Esophagus (tissue), 2 donors: ENCODE data around the gene CDC42SE2. TPM values are rescaled to one million over a fixed set of nuclear protein-coding genes. Genes with fewer than 3 reads are reported as not detected.
A peak's percentile ranks its signal among the peaks of the same experiment; 100 is the strongest.
"Not testable (repeated sequence)": the region's sequence is repeated elsewhere in the genome, so short reads cannot be mapped to it uniquely, and the experiment has no call there.

ENCODE experiments used
- H3K27ac ChIP-seq, 2 donors: one replicate each; pipeline ENCODE4 v1.5.1; 2013; ENCODE audit warnings: low read depth in 2 of 2, mild to moderate bottlenecking in 2 of 2, inconsistent platforms in 1 of 2, low read length in 1 of 2, moderate library complexity in 1 of 2
- H3K27me3 ChIP-seq, 2 donors: one replicate each; pipeline ENCODE4 v1.6.1; 2013; ENCODE audit warnings: low read length in 2 of 2, control low read depth in 1 of 2, mild to moderate bottlenecking in 1 of 2; ENCODE audit not compliant: insufficient read depth in 2 of 2, control insufficient read depth in 1 of 2
- H3K36me3 ChIP-seq, 2 donors: one replicate each; pipeline ENCODE4 v1.6.1; 2013; ENCODE audit warnings: low read length in 1 of 2; ENCODE audit not compliant: control insufficient read depth in 2 of 2, insufficient read depth in 2 of 2
- H3K4me1 ChIP-seq, 2 donors: one replicate each; pipeline ENCODE4 v1.6.1; 2013; ENCODE audit warnings: low read length in 1 of 2; ENCODE audit not compliant: control insufficient read depth in 2 of 2, insufficient read depth in 2 of 2
- H3K4me3 ChIP-seq, 2 donors: one replicate each; pipeline ENCODE4 v1.5.1; 2013; ENCODE audit warnings: low read length in 2 of 2, mild to moderate bottlenecking in 2 of 2, low read depth in 1 of 2, moderate library complexity in 1 of 2
- H3K9me3 ChIP-seq, 2 donors: one replicate each; pipeline ENCODE4 v1.6.1; 2013; ENCODE audit warnings: mild to moderate bottlenecking in 2 of 2, low read depth in 1 of 2, low read length in 1 of 2, moderate library complexity in 1 of 2; ENCODE audit not compliant: control insufficient read depth in 2 of 2, insufficient read depth in 1 of 2
- WGBS, 2 donors: extraction: QIAGEN DNeasy Blood & Tissue Kit; methylation state at CpG; one replicate each; pipeline ENCODE4 v1.1.7; 2013; 5-methylcytosine and 5-hydroxymethylcytosine counted together
- polyA plus RNA-seq, 2 donors: library from polyadenylated mRNA; stranded (reverse); fragments of 200-250 nt; gene quantifications; one replicate each; pipeline ENCODE4 v1.2.3, GENCODE V29; 2013
- donor health status: healthy with polysubstance abuse.
- donor health status: Bipolar disorder and iron deficiency.

CDC42SE2 gene
- polyA plus RNA-seq, 2 donors: 5.1 to 7.3 TPM

GRCh38 chr5:131379723-131380122 is 115.9 kb downstream of the CDC42SE2 start:
- Histone ChIP-seq H3K9me3 (no peaks in the 10 kb centered on the region), H3K4me3 (no peak overlapping the region), H3K36me3 (no peaks in the 10 kb centered on the region), H3K27me3 (no peaks in the 10 kb centered on the region), H3K4me1 (no peaks in the 10 kb centered on the region), H3K27ac (peak overlapping the region in 1 of 2 donors; percentile 15)
- 56 to 57% methylated on average over 7 of the region's 7 CpGs for WGBS, 2 donors

DNA sequence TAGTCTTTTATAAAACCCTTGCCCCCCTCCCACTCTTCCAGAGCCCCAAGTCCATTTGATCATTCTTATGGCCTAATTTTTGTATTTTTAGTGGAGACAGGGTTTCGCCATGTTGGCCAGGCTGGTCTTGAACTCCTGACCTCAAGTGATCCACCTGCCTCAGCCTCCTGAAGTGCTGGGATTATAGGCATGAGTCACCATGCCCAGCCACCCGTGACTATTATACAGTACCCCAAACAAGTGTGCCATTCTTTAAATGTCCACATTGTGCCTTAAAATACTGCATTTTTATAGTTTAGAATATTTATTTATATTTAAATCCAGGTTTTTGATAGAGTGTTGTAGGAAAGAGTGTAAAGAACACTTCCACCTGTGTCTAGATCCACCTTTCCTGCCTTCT is 116.4 kb downstream of the CDC42SE2 start:
- H3K9me3 ChIP-seq, H3K36me3 ChIP-seq, H3K27ac ChIP-seq, H3K27me3 ChIP-seq, H3K4me1 ChIP-seq, H3K4me3 ChIP-seq: not testable (repeated sequence)
- WGBS, 2 donors: 70 to 75% methylated on average over 2 of the region's 2 CpGs

GRCh38 chr5:131381021-131381420 is 117.2 kb downstream of the CDC42SE2 start:
- Histone ChIP-seq H3K36me3 (no peaks in the 10 kb centered on the region), H3K27ac (peak overlapping the region in 1 of 2 donors; percentile 12), H3K27me3 (no peaks in the 10 kb centered on the region), H3K4me3 (no peak overlapping the region), H3K9me3 (no peaks in the 10 kb centered on the region), H3K4me1 (no peaks in the 10 kb centered on the region)
- 92 to 100% methylated on average over 4 of the region's 4 CpGs for WGBS, 2 donors

- Histone ChIP-seq H3K27ac (no peak overlapping the region), H3K9me3 (no peaks in the 10 kb centered on the region), H3K4me1 (no peaks in the 10 kb centered on the region)
Measured at GRCh38 chr5:131381777-131382176, 117.9 kb downstream of the CDC42SE2 start.

DNA sequence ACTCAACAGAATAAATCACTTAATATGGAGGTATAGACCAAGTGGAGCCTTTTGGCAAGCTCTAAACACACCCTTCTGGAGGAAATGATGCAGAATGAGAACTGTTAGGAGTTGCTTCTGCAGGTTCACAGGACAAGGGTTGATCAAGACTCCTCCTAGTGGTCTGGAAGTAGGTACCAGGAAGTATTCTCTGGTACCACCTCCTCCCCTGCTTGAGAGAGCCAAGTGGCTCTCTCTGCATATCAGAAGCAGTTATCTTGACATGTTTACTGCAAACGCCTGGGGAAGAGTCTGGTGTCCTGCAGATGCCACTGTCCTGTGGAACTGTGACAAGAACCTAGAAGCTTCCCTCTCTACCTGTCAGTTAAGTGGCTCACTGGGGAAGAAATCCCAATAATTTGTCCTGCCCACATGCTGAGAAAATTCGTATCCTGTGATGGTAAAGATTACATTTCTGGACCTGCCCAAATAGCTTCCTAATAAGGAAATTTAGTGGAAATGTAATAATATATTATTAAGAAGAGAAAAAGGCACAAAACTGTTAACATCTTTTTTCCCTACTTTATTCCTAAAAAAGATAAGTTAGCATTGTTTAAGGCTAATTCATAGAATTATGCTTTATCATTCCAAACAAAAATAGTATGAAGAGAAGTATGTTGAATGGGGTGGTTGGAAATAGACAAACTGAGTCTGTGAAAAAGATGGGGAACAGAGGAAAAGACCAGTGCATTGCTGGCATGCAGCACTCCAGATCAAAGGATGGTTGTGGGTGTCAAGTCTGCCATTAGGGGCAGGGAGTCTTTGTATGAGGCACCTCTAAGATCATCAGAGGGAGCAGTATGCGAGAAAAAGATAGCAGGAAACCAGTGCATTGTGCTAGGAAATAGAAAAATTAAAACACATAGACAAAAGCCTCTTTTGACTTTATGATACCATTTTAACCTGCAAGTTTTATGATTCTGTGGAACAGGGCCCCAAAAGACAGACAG is 118.8 kb downstream of the CDC42SE2 start:
- Histone ChIP-seq H3K36me3 (no peaks in the 10 kb centered on the region), H3K9me3 (no peaks in the 10 kb centered on the region), H3K4me1 (no peaks in the 10 kb centered on the region), H3K27ac (no peak overlapping the region), H3K4me3 (no peak overlapping the region), H3K27me3 (no peaks in the 10 kb centered on the region)
- WGBS, 2 donors: 56 to 66% methylated on average over 3 of the region's 3 CpGs

More at GRCh38 chr5:131381777-131382176, 117.9 kb downstream of the CDC42SE2 start:
- Histone ChIP-seq H3K36me3 (no peaks in the 10 kb centered on the region), H3K27me3 (no peaks in the 10 kb centered on the region), H3K4me3 (no peak overlapping the region)
- 59 to 86% methylated on average over 2 of the region's 2 CpGs for WGBS, 2 donors

GRCh38 chr5:131384173-131384572 is 120.3 kb downstream of the CDC42SE2 start:
- Histone ChIP-seq H3K9me3 (no peaks in the 10 kb centered on the region), H3K36me3 (no peaks in the 10 kb centered on the region), H3K27me3 (no peaks in the 10 kb centered on the region), H3K4me3 (no peak overlapping the region), H3K4me1 (no peaks in the 10 kb centered on the region), H3K27ac (no peak overlapping the region)
- 65 to 81% methylated on average over 6 of the region's 6 CpGs for WGBS, 2 donors

DNA sequence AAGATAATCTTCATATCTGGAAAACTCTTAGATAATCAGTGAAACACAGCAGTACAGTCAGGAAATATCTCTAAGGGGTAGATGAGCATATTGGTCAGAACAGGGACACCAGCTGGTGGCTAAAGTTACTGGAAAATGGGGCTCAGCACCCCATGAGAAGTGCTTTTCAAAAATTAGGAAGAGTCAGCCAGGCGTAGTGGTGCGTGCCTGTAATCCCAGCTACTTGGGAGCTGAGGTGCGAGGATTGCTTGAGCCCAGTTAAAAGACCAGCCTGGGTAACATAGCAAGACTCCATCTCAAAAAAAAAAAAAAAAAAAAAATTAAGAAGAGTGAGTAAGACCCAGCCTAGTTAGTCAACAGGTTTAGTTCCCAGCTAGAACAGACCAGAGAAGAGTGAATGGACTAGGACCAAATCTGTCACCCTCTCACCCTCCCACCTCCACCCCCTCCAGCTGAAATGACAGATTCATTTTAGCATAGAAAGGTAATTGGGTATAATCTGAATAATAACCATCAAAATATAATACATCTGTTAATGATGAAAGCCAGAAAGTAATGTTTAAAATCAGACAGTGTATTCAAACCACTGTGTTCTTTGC is 120.9 kb downstream of the CDC42SE2 start:
- no peaks in the 10 kb centered on the region for H3K36me3 ChIP-seq
- no peaks in the 10 kb centered on the region for H3K4me1 ChIP-seq
- 91 to 100% methylated on average over 3 of the region's 3 CpGs for WGBS, 2 donors
- H3K27me3 ChIP-seq: no peaks in the 10 kb centered on the region
- H3K4me3 ChIP-seq: no peak overlapping the region
- no peak overlapping the region for H3K27ac ChIP-seq
- H3K9me3 ChIP-seq: no peaks in the 10 kb centered on the region

- Histone ChIP-seq H3K9me3 (no peaks in the 10 kb centered on the region), H3K36me3 (peaks cover 0 to 2% of the 10 kb centered on the region in 2 donors), H3K27me3 (no peaks in the 10 kb centered on the region), H3K4me1 (no peaks in the 10 kb centered on the region), H3K27ac (no peak overlapping the region), H3K4me3 (no peak overlapping the region)
- 95 to 96% methylated on average over 3 of the region's 3 CpGs for WGBS, 2 donors
Measured at GRCh38 chr5:131386124-131386523, 122.3 kb downstream of the CDC42SE2 start.

GRCh38 chr5:131386779-131387178 is 122.9 kb downstream of the CDC42SE2 start:
- Histone ChIP-seq H3K9me3 (no peaks in the 10 kb centered on the region), H3K4me3 (no peak overlapping the region), H3K4me1 (no peaks in the 10 kb centered on the region), H3K27me3 (no peaks in the 10 kb centered on the region), H3K27ac (no peak overlapping the region), H3K36me3 (peaks cover 0 to 2% of the 10 kb centered on the region in 2 donors)
- 43 to 45% methylated on average over 4 of the region's 4 CpGs for WGBS, 2 donors
